HG03196 (cell line): ENCODE measurements around the gene ACY1.

ENCODE experiments used
- ATAC-seq: cut with Tn5 transposase; IDR thresholded peaks from one replicate; pipeline ENCODE4 v1.9.1; 2021; ENCODE audit not compliant: unreplicated experiment

The ACY1 gene

GRCh38 chr3:51962854-51963530 is 20.3 kb upstream of the ACY1 start:
- ATAC-seq, result no peak

GRCh38 chr3:51963951-51964451 is 19.3 kb upstream of the ACY1 start:
- no peak for ATAC-seq

- ATAC-seq, result no peak
Measured at GRCh38 chr3:51964521-51964920, 18.8 kb upstream of the ACY1 start.

GRCh38 chr3:51966016-51966415 is 17.3 kb upstream of the ACY1 start:
- ATAC-seq, result no peak

- no peak for ATAC-seq
Measured at GRCh38 chr3:51966486-51966885, 16.8 kb upstream of the ACY1 start.

GRCh38 chr3:51966922-51967383 is 16.4 kb upstream of the ACY1 start:
- ATAC-seq, result no peak

- ATAC-seq, result no peak
Measured at GRCh38 chr3:51967384-51968169, 15.8 kb upstream of the ACY1 start, which contains the start of gene PCBP4. TSS of gene PCBP4 (minus strand) at chr3:51967454. CDS start at chr3:51961240, 6,214 bp downstream.

GRCh38 chr3:51968170-51968775 is 15.1 kb upstream of the ACY1 start:
- no peak for ATAC-seq

GRCh38 chr3:51968883-51969678 is 14.3 kb upstream of the ACY1 start:
- ATAC-seq, result no peak

- ATAC-seq, result no peak
Measured at GRCh38 chr3:51969841-51970240, 13.5 kb upstream of the ACY1 start.

- ATAC-seq, result no peak
Measured at GRCh38 chr3:51970606-51971300, 12.6 kb upstream of the ACY1 start.

GRCh38 chr3:51971350-51971749 is 12.0 kb upstream of the ACY1 start:
- ATAC-seq, result no peak

GRCh38 chr3:51974277-51974962 is 8.9 kb upstream of the ACY1 start:
- ATAC-seq, result no peak

GRCh38 chr3:51974963-51975851 is 8.1 kb upstream of the ACY1 start, which contains the start of gene ABHD14A:
TSS of gene ABHD14A (plus strand) at chr3:51975064. CDS start at chr3:51975136, 72 bp downstream.
- ATAC-seq, result no peak

GRCh38 chr3:51975852-51976549 is 7.3 kb upstream of the ACY1 start:
- no peak for ATAC-seq

GRCh38 chr3:51977446-51978142 is 5.7 kb upstream of the ACY1 start:
- no peak for ATAC-seq

GRCh38 chr3:51978143-51978502 is 5.2 kb upstream of the ACY1 start:
- ATAC-seq, result no peak
